SK-N-SH treated with all-trans-retinoic acid at 6 μM for 48 hours (cell line): ENCODE results near the gene PRKCE.

Experiments used
- ATAC-seq: fragments of 200-7000 bp; cut with Tn5 transposase; 3 replicates; pipeline ENCODE4 v1.9.1; 2020; ENCODE audit warnings: mild to moderate bottlenecking, moderate library complexity
- GLIS3 ChIP-seq: fragments of 250-450 bp; sonication (Bioruptor Pico); IDR thresholded peaks from 2 replicates; pipeline ENCODE4 v1.5.0; 2020; ENCODE audit warnings: mild to moderate bottlenecking, moderate library complexity
- ISL1 ChIP-seq: fragments of 250-450 bp; sonication (Bioruptor Pico); IDR thresholded peaks from 2 replicates; pipeline ENCODE4 v2.1.2; 2022; ENCODE audit warnings: mild to moderate bottlenecking, moderate library complexity
- OSR1 ChIP-seq: fragments of 250-450 bp; sonication (Bioruptor Pico); IDR thresholded peaks from 2 replicates; pipeline ENCODE4 v1.8.0; 2022; ENCODE audit warnings: moderate library complexity, mild to moderate bottlenecking, inconsistent platforms
- PATZ1 ChIP-seq: fragments of 250-450 bp; sonication (Bioruptor Pico); IDR thresholded peaks from 2 replicates; pipeline ENCODE4 v1.8.0; 2020; ENCODE audit warnings: mild to moderate bottlenecking, moderate library complexity, borderline replicate concordance
- RARB ChIP-seq: fragments of 250-450 bp; sonication (Bioruptor Pico); IDR thresholded peaks from 2 replicates; pipeline ENCODE4 v1.8.0; 2021; ENCODE audit warnings: mild to moderate bottlenecking, moderate library complexity
- SNAI2 ChIP-seq: fragments of 250-450 bp; sonication (Bioruptor Pico); IDR thresholded peaks from 2 replicates; pipeline ENCODE4 v1.5.0; 2020; ENCODE audit warnings: mild to moderate bottlenecking, moderate library complexity
- TCF4 ChIP-seq: fragments of 250-450 bp; sonication (Bioruptor Pico); IDR thresholded peaks from 2 replicates; pipeline ENCODE4 v1.8.0; 2021; ENCODE audit warnings: mild to moderate bottlenecking, moderate library complexity, borderline replicate concordance
- TOX ChIP-seq: fragments of 250-450 bp; sonication (Bioruptor Pico); IDR thresholded peaks from 2 replicates; pipeline ENCODE4 v1.8.0; 2021; ENCODE audit warnings: mild to moderate bottlenecking, moderate library complexity, borderline replicate concordance
- ZFP3 ChIP-seq: fragments of 250-450 bp; sonication (Bioruptor Pico); IDR thresholded peaks from 2 replicates; pipeline ENCODE4 v1.5.0; 2020; ENCODE audit warnings: mild to moderate bottlenecking, moderate library complexity
- ZNF565 ChIP-seq: fragments of 450-650 bp; formaldehyde crosslinking; conservative IDR thresholded peaks from 2 replicates; pipeline ENCODE4 v1.5.0; 2020; ENCODE audit warnings: low read depth, mild to moderate bottlenecking, moderate library complexity
- ZNF70 ChIP-seq: fragments of 450-650 bp; formaldehyde crosslinking; IDR thresholded peaks from 2 replicates; pipeline ENCODE4 v1.5.0; 2020; ENCODE audit warnings: mild to moderate bottlenecking, moderate library complexity
- TF ChIP-seq, protein P1 (sequence below): fragments of 250-450 bp; sonication (Bioruptor Pico); IDR thresholded peaks from 2 replicates; pipeline ENCODE4 v1.8.0; 2021; ENCODE audit warnings: low read depth, mild to moderate bottlenecking, moderate library complexity, borderline replicate concordance
- TF ChIP-seq, protein P2 (sequence below): fragments of 250-450 bp; sonication (Bioruptor Pico); IDR thresholded peaks from 2 replicates; pipeline ENCODE4 v1.5.0; 2020; ENCODE audit warnings: mild to moderate bottlenecking, moderate library complexity

The PRKCE gene

GRCh38 chr2:45840481-45840880 lies 189.0 kb downstream of the PRKCE start:
- no peak for TF ChIP-seq ISL1 (CRISPR knock-in tag)
- ATAC-seq = no peak

GRCh38 chr2:45841752-45842407 lies 190.4 kb downstream of the PRKCE start:
- TF ChIP-seq SNAI2 = no peak
- ATAC-seq = peak; percentile 31

- ATAC-seq = no peak
- TF ChIP-seq, protein P1, sequence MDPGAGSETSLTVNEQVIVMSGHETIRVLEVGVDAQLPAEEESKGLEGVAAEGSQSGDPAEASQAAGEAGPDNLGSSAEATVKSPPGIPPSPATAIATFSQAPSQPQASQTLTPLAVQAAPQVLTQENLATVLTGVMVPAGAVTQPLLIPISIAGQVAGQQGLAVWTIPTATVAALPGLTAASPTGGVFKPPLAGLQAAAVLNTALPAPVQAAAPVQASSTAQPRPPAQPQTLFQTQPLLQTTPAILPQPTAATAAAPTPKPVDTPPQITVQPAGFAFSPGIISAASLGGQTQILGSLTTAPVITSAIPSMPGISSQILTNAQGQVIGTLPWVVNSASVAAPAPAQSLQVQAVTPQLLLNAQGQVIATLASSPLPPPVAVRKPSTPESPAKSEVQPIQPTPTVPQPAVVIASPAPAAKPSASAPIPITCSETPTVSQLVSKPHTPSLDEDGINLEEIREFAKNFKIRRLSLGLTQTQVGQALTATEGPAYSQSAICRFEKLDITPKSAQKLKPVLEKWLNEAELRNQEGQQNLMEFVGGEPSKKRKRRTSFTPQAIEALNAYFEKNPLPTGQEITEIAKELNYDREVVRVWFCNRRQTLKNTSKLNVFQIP (CRISPR knock-in tag) = no peak
Observed at GRCh38 chr2:45843136-45843535, 191.7 kb downstream of the PRKCE start.

DNA sequence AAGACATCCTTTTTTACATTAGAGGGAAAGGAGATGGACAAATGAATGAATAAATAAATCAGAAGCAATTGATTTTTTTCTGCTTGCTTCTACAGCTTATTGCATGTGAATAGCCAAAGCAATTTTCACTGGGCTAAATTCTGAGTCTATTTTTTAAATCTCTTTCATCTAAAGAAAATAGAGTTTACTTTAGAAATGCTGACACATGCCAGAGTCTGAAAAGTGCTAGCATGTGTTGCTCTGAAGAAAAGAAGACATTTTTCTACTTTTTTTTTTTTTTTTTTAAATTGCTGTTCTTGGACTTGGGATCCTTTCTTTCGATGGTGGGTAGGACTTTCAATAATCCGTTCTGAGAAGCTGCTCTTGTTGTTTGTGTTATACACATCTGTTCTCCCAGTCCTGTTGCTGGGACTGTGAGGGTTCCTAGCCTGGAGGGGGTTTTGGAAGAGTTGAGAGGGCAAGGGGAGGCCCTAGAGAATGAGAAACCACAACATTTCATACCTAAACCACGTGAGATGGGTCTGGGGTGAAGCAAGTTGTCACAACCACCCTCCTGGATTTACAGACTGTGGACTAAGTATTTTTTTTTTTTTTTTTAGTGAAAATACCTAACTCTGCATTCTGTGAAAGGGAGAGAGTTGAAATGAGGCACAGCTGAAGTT lies 193.5 kb downstream of the PRKCE start:
- TF ChIP-seq ISL1 (CRISPR knock-in tag) (peak; percentile 44), ZFP3 (CRISPR knock-in tag) (no peak)
- TF ChIP-seq, all 23 proteins: peak for 1
- no peak; the same call in 2 of the 3 replicates for ATAC-seq

- TF ChIP-seq, protein P2, sequence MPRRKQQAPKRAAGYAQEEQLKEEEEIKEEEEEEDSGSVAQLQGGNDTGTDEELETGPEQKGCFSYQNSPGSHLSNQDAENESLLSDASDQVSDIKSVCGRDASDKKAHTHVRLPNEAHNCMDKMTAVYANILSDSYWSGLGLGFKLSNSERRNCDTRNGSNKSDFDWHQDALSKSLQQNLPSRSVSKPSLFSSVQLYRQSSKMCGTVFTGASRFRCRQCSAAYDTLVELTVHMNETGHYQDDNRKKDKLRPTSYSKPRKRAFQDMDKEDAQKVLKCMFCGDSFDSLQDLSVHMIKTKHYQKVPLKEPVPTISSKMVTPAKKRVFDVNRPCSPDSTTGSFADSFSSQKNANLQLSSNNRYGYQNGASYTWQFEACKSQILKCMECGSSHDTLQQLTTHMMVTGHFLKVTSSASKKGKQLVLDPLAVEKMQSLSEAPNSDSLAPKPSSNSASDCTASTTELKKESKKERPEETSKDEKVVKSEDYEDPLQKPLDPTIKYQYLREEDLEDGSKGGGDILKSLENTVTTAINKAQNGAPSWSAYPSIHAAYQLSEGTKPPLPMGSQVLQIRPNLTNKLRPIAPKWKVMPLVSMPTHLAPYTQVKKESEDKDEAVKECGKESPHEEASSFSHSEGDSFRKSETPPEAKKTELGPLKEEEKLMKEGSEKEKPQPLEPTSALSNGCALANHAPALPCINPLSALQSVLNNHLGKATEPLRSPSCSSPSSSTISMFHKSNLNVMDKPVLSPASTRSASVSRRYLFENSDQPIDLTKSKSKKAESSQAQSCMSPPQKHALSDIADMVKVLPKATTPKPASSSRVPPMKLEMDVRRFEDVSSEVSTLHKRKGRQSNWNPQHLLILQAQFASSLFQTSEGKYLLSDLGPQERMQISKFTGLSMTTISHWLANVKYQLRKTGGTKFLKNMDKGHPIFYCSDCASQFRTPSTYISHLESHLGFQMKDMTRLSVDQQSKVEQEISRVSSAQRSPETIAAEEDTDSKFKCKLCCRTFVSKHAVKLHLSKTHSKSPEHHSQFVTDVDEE (CRISPR knock-in tag) = 0 out of 2 replicates have a peak, but pooled peaks have one; percentile 22
- TF ChIP-seq ZNF70 (CRISPR knock-in tag) (no peak), PATZ1 (no peak), ZNF565 (CRISPR knock-in tag) (no peak), GLIS3 (CRISPR knock-in tag) (no peak), TCF4 (CRISPR knock-in tag) (peak; percentile 35; the same call in 1 of the 2 replicates)
- ATAC-seq = no peak
Observed at GRCh38 chr2:45845566-45845965, 194.1 kb downstream of the PRKCE start.

- ATAC-seq = peak; percentile 89
Observed at GRCh38 chr2:45849491-45850283, 198.2 kb downstream of the PRKCE start.

More at GRCh38 chr2:45849491-45850283, 198.2 kb downstream of the PRKCE start:
- TF ChIP-seq TOX (CRISPR knock-in tag) = peak; percentile 54; the same call in 1 of the 2 replicates
- TF ChIP-seq ISL1 (CRISPR knock-in tag) = peak; percentile 79
- 0 out of 2 replicates have a peak, but pooled peaks have one; percentile 16 for TF ChIP-seq PATZ1
- no peak for TF ChIP-seq OSR1 (CRISPR knock-in tag)
- TF ChIP-seq GLIS3 (CRISPR knock-in tag) = no peak
- TF ChIP-seq RARB = no peak
